Vagina (tissue), 2 donors: ENCODE results near the gene ACOXL. TPM values are rescaled to one million over a fixed set of nuclear protein-coding genes. Genes with fewer than 3 reads are reported as not detected.
"Not testable (repeated sequence)": the region's sequence is repeated elsewhere in the genome, so short reads cannot be mapped to it uniquely, and the experiment has no call there.

Experiments
- DNase-seq, 2 donors: peaks; one replicate each; pipeline ENCODE4 v3.0.0-alpha.2; 2017; ENCODE audit errors: extremely low spot score in 2 of 2
- H3K27ac ChIP-seq: fragments of 200-600 bp; sonication (generic); one replicate; pipeline ENCODE4 v1.5.1; 2019
- H3K27me3 ChIP-seq: fragments of 200-600 bp; sonication (generic); one replicate; pipeline ENCODE4 v1.5.1; 2019
- H3K36me3 ChIP-seq, 2 donors: fragments of 200-600 bp; sonication (generic); one replicate each; pipeline ENCODE4 v1.5.1; 2017 to 2019
- H3K4me1 ChIP-seq: fragments of 200-600 bp; sonication (generic); one replicate; pipeline ENCODE4 v1.5.1; 2019
- H3K4me3 ChIP-seq, 2 donors: fragments of 200-600 bp; sonication (generic); 1 replicate in 1 of 2; 2 replicates in 1 of 2; pipeline ENCODE4 v1.5.1; 2016 to 2019
- H3K9me3 ChIP-seq: fragments of 200-600 bp; sonication (generic); one replicate; pipeline ENCODE4 v1.5.1; 2019
- POLR2A ChIP-seq, 2 donors: fragments of 450-650 bp; IDR thresholded peaks; one replicate each; pipeline ENCODE4 v1.6.1; 2017; ENCODE audit warnings: antibody characterized with exemption in 2 of 2, mild to moderate bottlenecking in 2 of 2, moderate library complexity in 2 of 2
- POLR2AphosphoS5 ChIP-seq, 2 donors: sonication (generic); formaldehyde crosslinking; IDR thresholded peaks; one replicate each; pipeline ENCODE4 v1.9.0; 2017; ENCODE audit warnings: antibody characterized with exemption in 2 of 2, mild to moderate bottlenecking in 2 of 2, low read depth in 1 of 2; ENCODE audit not compliant: insufficient read depth in 1 of 2
- intact Hi-C: fragments of 100-400 bp; cut with DNase I; formaldehyde crosslinking; loops from one replicate; pipeline ENCODE4 v1.15.1; 2023
- total RNA-seq: library from RNA; depleted of rRNA; stranded (reverse); fragments of >200 nt; gene quantifications from one replicate; pipeline ENCODE4 v1.2.3, GENCODE V29; 2016
- TF ChIP-seq, protein P1 (sequence below), 3 experiments: fragments of 450-650 bp in 2 of 3; fragments of 200-600 bp in 1 of 3; sonication (generic) in 1 of 3; IDR thresholded peaks; one replicate each; pipeline ENCODE4 v1.5.1; 2017 to 2019; ENCODE audit warnings: antibody characterized with exemption in 3 of 3, mild to moderate bottlenecking in 2 of 3, moderate library complexity in 2 of 3

The ACOXL gene
- total RNA-seq, 1 donor from 2014 or later, result not detected

DNA sequence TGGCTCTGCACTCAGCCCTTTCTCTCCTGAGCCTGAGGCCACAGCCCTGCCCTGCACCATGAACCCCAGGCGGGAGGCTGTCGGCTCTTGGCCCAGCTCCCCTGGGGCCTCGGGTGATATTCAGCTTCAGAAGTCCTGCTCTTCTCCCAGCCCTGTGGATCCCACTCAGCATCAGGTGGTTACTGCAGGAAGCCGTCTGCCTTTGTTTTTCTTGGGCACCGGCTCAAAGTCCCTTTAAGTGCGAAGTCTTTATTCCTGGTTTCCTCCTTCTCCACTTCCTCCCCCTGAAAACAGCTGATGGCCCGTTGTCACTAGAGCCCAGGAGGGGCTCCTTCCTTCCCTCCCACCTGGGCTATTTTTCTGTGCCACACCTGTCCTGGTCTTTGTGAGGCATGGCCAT, 226.8 kb downstream of the ACOXL start:
- intact Hi-C loops, result no loop called here
- DNase-seq, result no peak
- Histone ChIP-seq H3K36me3 (no peaks in the 10 kb centered on the region), H3K9me3 (no peaks in the 10 kb centered on the region), H3K27me3 (no peaks in the 10 kb centered on the region), H3K4me1 (no peaks in the 10 kb centered on the region), H3K27ac (no peak overlapping the region), H3K4me3 (no peak overlapping the region)
- TF ChIP-seq POLR2A (IDR thresholded peaks at IDR 0.05) (no peak), POLR2AphosphoS5 (IDR thresholded peaks at IDR 0.05; ENCODE audit: insufficient read depth in 1 of 2, low read depth in 1 of 2) (no peak)
- TF ChIP-seq, protein P1, sequence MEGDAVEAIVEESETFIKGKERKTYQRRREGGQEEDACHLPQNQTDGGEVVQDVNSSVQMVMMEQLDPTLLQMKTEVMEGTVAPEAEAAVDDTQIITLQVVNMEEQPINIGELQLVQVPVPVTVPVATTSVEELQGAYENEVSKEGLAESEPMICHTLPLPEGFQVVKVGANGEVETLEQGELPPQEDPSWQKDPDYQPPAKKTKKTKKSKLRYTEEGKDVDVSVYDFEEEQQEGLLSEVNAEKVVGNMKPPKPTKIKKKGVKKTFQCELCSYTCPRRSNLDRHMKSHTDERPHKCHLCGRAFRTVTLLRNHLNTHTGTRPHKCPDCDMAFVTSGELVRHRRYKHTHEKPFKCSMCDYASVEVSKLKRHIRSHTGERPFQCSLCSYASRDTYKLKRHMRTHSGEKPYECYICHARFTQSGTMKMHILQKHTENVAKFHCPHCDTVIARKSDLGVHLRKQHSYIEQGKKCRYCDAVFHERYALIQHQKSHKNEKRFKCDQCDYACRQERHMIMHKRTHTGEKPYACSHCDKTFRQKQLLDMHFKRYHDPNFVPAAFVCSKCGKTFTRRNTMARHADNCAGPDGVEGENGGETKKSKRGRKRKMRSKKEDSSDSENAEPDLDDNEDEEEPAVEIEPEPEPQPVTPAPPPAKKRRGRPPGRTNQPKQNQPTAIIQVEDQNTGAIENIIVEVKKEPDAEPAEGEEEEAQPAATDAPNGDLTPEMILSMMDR (IDR thresholded peaks at IDR 0.05), result no peak

DNA sequence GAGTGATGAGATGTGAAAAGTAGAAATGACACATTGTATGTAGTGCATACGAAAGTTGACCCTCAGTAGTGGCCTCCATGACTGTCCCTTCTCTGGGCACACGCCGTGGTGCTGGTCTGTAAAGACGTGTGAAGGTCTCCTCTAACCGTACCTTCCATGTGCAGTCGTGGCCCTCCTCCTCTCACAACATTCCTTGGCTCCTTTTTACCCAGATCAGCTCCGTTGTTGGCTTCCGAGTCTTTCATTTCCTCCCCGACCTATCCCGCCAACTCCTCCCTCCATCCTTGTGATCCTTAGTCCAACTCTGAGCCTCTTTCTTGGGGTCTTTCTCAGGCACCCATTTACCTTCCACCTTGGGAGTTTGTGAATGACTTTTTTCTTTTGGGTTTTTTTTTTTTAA, 227.9 kb downstream of the ACOXL start:
- H3K27ac ChIP-seq, result no peak overlapping the region
- H3K9me3 ChIP-seq, result no peaks in the 10 kb centered on the region
- H3K4me3 ChIP-seq, result no peak overlapping the region
- TF ChIP-seq, protein P1 (IDR thresholded peaks at IDR 0.05), result no peak
- TF ChIP-seq POLR2A (IDR thresholded peaks at IDR 0.05), result no peak
- no peak for TF ChIP-seq POLR2AphosphoS5 (IDR thresholded peaks at IDR 0.05; ENCODE audit: insufficient read depth in 1 of 2, low read depth in 1 of 2)
- DNase-seq, result no peak
- intact Hi-C loops, result no loop called here
- no peaks in the 10 kb centered on the region for H3K4me1 ChIP-seq
- H3K27me3 ChIP-seq, result no peaks in the 10 kb centered on the region
- no peaks in the 10 kb centered on the region for H3K36me3 ChIP-seq

DNA sequence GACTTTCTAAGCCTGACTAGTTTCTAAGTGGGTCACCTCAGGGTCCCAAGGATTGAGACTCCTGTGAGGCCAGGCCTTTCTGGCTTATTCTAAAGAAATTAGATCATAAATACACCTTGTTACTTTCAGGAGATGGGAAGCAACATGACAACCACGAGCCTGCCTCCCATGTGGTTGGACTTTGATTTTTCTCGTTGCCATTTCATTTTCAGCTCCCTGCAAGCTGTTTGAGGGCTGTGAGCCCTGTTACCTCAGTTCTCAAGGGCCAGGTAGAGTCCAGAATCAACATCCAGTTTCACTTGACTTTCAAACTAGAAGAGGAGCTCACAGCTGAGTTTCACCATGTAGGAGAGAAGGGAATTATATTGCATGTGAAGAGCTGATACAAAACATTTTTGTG, 228.6 kb downstream of the ACOXL start:
- no peaks in the 10 kb centered on the region for H3K27me3 ChIP-seq
- H3K9me3 ChIP-seq, result no peaks in the 10 kb centered on the region
- no peaks in the 10 kb centered on the region for H3K36me3 ChIP-seq
- TF ChIP-seq, protein P1 (IDR thresholded peaks at IDR 0.05), result no peak
- TF ChIP-seq POLR2A (IDR thresholded peaks at IDR 0.05) (no peak), POLR2AphosphoS5 (IDR thresholded peaks at IDR 0.05; ENCODE audit: insufficient read depth in 1 of 2, low read depth in 1 of 2) (no peak)
- H3K4me3 ChIP-seq, result no peak overlapping the region
- no peak for DNase-seq
- H3K27ac ChIP-seq, result no peak overlapping the region
- no peaks in the 10 kb centered on the region for H3K4me1 ChIP-seq
- intact Hi-C loops, result no loop called here

DNA sequence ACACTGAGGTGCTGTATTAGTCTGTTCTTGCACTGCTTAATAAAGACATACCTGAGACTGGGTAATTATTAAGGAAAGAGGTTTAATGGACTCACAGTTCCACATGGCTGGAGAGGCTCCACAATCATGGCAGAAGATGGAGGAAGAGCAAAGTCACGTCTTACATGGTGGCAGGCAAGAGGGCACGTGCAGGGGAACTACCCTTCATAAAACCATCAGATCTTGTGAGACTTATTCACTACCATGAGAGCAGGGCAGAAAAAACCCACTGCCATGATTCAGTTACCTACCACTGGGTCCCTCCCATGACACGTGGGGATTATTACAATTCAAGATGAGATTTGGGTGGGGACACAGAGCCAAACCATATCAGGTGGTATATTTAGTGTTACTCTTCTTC, 229.3 kb downstream of the ACOXL start:
- DNase-seq, H3K27me3 ChIP-seq, H3K27ac ChIP-seq, H3K9me3 ChIP-seq, H3K4me3 ChIP-seq, H3K36me3 ChIP-seq, intact Hi-C loops, H3K4me1 ChIP-seq: not testable (repeated sequence)

DNA sequence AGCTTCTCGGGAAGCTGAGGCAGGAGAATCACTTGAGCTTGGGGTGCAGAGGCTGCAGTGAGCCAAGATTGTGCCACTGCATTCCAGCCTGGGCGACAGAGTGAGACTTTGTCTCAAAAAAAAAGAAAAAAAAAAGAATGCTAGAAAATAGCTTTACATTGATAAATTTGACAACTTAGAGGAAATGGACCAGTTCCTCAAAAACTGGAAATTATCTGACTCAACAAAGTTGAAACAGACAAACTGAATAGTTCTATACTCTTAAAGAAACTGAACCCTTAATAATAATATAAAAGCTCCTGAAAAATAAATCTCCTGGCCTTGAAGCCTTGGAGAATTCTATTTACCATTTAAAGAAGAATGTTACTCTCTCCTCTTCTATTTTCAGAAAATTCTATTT, 237.3 kb downstream of the ACOXL start:
- intact Hi-C loops, result no loop called here
- Histone ChIP-seq H3K36me3 (no peaks in the 10 kb centered on the region), H3K27ac (no peak overlapping the region), H3K4me3 (no peak overlapping the region), H3K27me3 (no peaks in the 10 kb centered on the region), H3K9me3 (no peaks in the 10 kb centered on the region), H3K4me1 (no peaks in the 10 kb centered on the region)
- DNase-seq, result no peak
- TF ChIP-seq POLR2A (IDR thresholded peaks at IDR 0.05), result no peak
- TF ChIP-seq, protein P1 (IDR thresholded peaks at IDR 0.05), result no peak

DNA sequence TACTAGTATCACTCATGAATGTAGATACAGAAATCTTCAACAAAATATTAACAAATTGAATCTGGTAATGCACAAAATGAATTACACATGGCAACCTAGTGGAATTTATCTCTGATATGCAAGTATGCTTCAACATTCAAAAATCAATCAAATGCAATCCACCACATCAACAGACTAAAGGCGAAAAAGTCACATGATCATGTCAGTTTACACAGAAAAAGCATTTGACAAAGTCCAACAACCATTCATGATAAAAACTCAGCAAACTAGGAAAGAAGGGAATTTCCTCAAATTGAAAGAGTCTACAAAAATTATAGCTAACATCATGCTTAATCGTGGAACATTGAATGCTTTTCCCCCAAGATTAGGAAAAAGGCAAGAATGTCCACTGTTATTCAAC, 237.8 kb downstream of the ACOXL start:
- TF ChIP-seq POLR2AphosphoS5 (IDR thresholded peaks at IDR 0.05; ENCODE audit: insufficient read depth in 1 of 2, low read depth in 1 of 2) (no peak), POLR2A (IDR thresholded peaks at IDR 0.05) (no peak)
- TF ChIP-seq, protein P1 (IDR thresholded peaks at IDR 0.05), result no peak
- H3K4me1 ChIP-seq, result no peaks in the 10 kb centered on the region
- no peak overlapping the region for H3K27ac ChIP-seq
- no peaks in the 10 kb centered on the region for H3K36me3 ChIP-seq
- H3K27me3 ChIP-seq, result no peaks in the 10 kb centered on the region
- H3K4me3 ChIP-seq, result no peak overlapping the region
- no peak for DNase-seq
- intact Hi-C loops, result no loop called here
- H3K9me3 ChIP-seq, result no peaks in the 10 kb centered on the region
